ENCODE data around the gene OTOP1.
"Not testable (repeated sequence)": the region's sequence is repeated elsewhere in the genome, so short reads cannot be mapped to it uniquely, and the experiment has no call there.

DNA sequence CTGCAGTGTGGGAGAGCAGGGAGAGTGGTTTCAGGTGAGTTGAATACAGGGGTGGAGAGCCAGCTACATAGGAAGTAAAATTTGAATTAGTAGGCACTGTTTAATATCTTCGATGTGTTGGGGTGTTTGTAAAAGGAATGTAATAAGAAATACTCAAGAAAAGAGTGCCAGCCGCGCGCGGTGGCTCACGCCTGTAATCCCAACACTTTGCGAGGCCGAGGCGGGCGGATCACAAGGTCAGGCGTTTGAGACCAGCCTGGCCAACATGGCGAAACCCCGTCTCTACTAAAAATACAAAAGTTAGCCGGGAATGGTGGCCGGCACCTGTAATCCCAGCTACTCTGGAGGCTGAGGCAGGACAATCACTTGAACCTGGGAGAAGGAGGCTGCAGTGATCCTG, 22.6 kb upstream of the OTOP1 start:
- not testable (repeated sequence) for TF ChIP-seq EZH2phosphoT487 (IDR thresholded peaks at IDR 0.05; ENCODE audit: low read depth, severe bottlenecking, unreplicated experiment)
- TF ChIP-seq, protein P1, sequence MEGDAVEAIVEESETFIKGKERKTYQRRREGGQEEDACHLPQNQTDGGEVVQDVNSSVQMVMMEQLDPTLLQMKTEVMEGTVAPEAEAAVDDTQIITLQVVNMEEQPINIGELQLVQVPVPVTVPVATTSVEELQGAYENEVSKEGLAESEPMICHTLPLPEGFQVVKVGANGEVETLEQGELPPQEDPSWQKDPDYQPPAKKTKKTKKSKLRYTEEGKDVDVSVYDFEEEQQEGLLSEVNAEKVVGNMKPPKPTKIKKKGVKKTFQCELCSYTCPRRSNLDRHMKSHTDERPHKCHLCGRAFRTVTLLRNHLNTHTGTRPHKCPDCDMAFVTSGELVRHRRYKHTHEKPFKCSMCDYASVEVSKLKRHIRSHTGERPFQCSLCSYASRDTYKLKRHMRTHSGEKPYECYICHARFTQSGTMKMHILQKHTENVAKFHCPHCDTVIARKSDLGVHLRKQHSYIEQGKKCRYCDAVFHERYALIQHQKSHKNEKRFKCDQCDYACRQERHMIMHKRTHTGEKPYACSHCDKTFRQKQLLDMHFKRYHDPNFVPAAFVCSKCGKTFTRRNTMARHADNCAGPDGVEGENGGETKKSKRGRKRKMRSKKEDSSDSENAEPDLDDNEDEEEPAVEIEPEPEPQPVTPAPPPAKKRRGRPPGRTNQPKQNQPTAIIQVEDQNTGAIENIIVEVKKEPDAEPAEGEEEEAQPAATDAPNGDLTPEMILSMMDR (IDR thresholded peaks at IDR 0.05; ENCODE audit: poor library complexity): not testable (repeated sequence)

Measured in hepatocyte (in vitro differentiated cells).